GM21619 (cell line): ENCODE data around the gene TREML2.
"Not testable (repeated sequence)": the region's sequence is repeated elsewhere in the genome, so short reads cannot be mapped to it uniquely, and the experiment has no call there.

Experiments
- ATAC-seq: cut with Tn5 transposase; IDR thresholded peaks from one replicate; pipeline ENCODE4 v1.9.1; 2021; ENCODE audit not compliant: unreplicated experiment

TREML2 gene

GRCh38 chr6:41200901-41201763 is at the start of gene TREML2:
TREML2 (minus strand) TSS chr6:41201149; CDS start chr6:41201008, 141 bp downstream.
- ATAC-seq = no peak

- ATAC-seq = no peak
These were observed 47.1 kb upstream of the TREML2 start for GRCh38 chr6:41247882-41248705.

- no peak for ATAC-seq
These were observed 46.4 kb upstream of the TREML2 start for GRCh38 chr6:41247288-41247865.

GRCh38 chr6:41246529-41246928 is 45.6 kb upstream of the TREML2 start:
- not testable (repeated sequence) for ATAC-seq

- no peak for ATAC-seq
These were observed 38.7 kb upstream of the TREML2 start for GRCh38 chr6:41239467-41240159.

GRCh38 chr6:41237128-41237527 is 36.2 kb upstream of the TREML2 start:
- ATAC-seq = no peak

GRCh38 chr6:41236276-41236675 is 35.3 kb upstream of the TREML2 start:
- ATAC-seq = no peak

- no peak for ATAC-seq
These were observed 31.7 kb upstream of the TREML2 start for GRCh38 chr6:41232667-41233066.

GRCh38 chr6:41231246-41231645 is 30.3 kb upstream of the TREML2 start:
- ATAC-seq = no peak

- ATAC-seq = no peak
These were observed 28.8 kb upstream of the TREML2 start for GRCh38 chr6:41229721-41230120.

- ATAC-seq = no peak
These were observed 27.7 kb upstream of the TREML2 start for GRCh38 chr6:41228616-41229015.

GRCh38 chr6:41228096-41228495 is 27.1 kb upstream of the TREML2 start, which contains the start of gene TREML4:
TREML4 (plus strand) TSS chr6:41228349; CDS start chr6:41228428, 79 bp downstream.
- ATAC-seq = no peak

- no peak for ATAC-seq
These were observed 25.8 kb upstream of the TREML2 start for GRCh38 chr6:41226752-41227151.

- ATAC-seq = no peak
These were observed 23.9 kb upstream of the TREML2 start for GRCh38 chr6:41224800-41225199.

GRCh38 chr6:41222513-41222912 is 21.6 kb upstream of the TREML2 start:
- ATAC-seq = no peak

GRCh38 chr6:41222045-41222444 is 21.1 kb upstream of the TREML2 start:
- ATAC-seq = no peak

- ATAC-seq = no peak
These were observed 15.7 kb upstream of the TREML2 start for GRCh38 chr6:41216616-41217015.

GRCh38 chr6:41215777-41216176 is 14.8 kb upstream of the TREML2 start:
- no peak for ATAC-seq

GRCh38 chr6:41214559-41215238 is 13.8 kb upstream of the TREML2 start:
- ATAC-seq = no peak

GRCh38 chr6:41209547-41210320 is 8.8 kb upstream of the TREML2 start:
- no peak for ATAC-seq
